VCaP (cell line): ENCODE measurements around the gene KRT31.

Experiments used
- H3K27ac ChIP-seq: fragments of 450-650 bp; 2 replicates; pipeline ENCODE4 v1.5.1; 2017
- CTCF ChIP-seq: fragments of 450-650 bp; conservative IDR thresholded peaks from 2 replicates; pipeline ENCODE4 v1.5.1; 2017; ENCODE audit warnings: mild to moderate bottlenecking, moderate library complexity

Gene KRT31

GRCh38 chr17:41396996-41397660 lies at the start of gene KRT31:
TSS of gene KRT31 (minus strand) at chr17:41397608. CDS start at chr17:41397539, 69 bp downstream.
- no peak for TF ChIP-seq CTCF
- no peak within 1 kb of the TSS for H3K27ac ChIP-seq

GRCh38 chr17:41446806-41447205 lies 49.4 kb upstream of the KRT31 start:
- no peak for TF ChIP-seq CTCF
- H3K27ac ChIP-seq: no peak overlapping the region

- TF ChIP-seq CTCF: no peak
- H3K27ac ChIP-seq: no peak overlapping the region
These were observed 47.2 kb upstream of the KRT31 start for GRCh38 chr17:41444640-41445039.

GRCh38 chr17:41444186-41444585 lies 46.8 kb upstream of the KRT31 start:
- no peak for TF ChIP-seq CTCF

GRCh38 chr17:41442739-41443138 lies 45.3 kb upstream of the KRT31 start:
- H3K27ac ChIP-seq: no peak overlapping the region
- no peak for TF ChIP-seq CTCF

More at GRCh38 chr17:41444186-41444585, 46.8 kb upstream of the KRT31 start:
- no peak overlapping the region for H3K27ac ChIP-seq

- H3K27ac ChIP-seq: no peak within 1 kb of the TSS
- TF ChIP-seq CTCF: no peak
These were observed 43.2 kb upstream of the KRT31 start, which contains the start of gene KRT38 for GRCh38 chr17:41440531-41441033. TSS of gene KRT38 (minus strand) at chr17:41440983. CDS start at chr17:41440921, 62 bp downstream.

GRCh38 chr17:41439375-41439774 lies 42.0 kb upstream of the KRT31 start:
- no peak for TF ChIP-seq CTCF
- no peak overlapping the region for H3K27ac ChIP-seq
